HepG2 (cell line): Measurements from ENCODE around the gene CGNL1.

Experiments
- BHLHE40 ChIP-seq: IDR thresholded peaks from 2 replicates; pipeline ENCODE4 v1.6.1; 2011; ENCODE audit warnings: low read length, improper control_type of control experiment
- DPF2 ChIP-seq: sonication (generic); formaldehyde crosslinking; IDR thresholded peaks from 2 replicates; pipeline ENCODE4 v1.4.0; 2020; ENCODE audit warnings: mild to moderate bottlenecking, low read depth, missing genetic modification reagents, borderline replicate concordance
- EZH2 ChIP-seq: conservative IDR thresholded peaks from 2 replicates; pipeline ENCODE4 v1.6.1; 2012; ENCODE audit warnings: mild to moderate bottlenecking, low read depth, low read length, moderate library complexity
- RAD21 ChIP-seq: fragments of 450-650 bp; formaldehyde crosslinking; IDR thresholded peaks from 2 replicates; pipeline ENCODE4 v1.5.0; 2020; ENCODE audit warnings: mild to moderate bottlenecking
- RFX5 ChIP-seq: IDR thresholded peaks from 2 replicates; pipeline ENCODE4 v1.6.1; 2011; ENCODE audit warnings: low read depth, low read length, improper control_type of control experiment
- TAF1 ChIP-seq: sonication (generic); formaldehyde crosslinking; IDR thresholded peaks from 2 replicates; pipeline ENCODE4 v1.4.0; 2020; ENCODE audit warnings: missing genetic modification reagents
- TF ChIP-seq, protein P1 (sequence below): IDR thresholded peaks from 2 replicates; pipeline ENCODE4 v1.6.1; 2016; ENCODE audit warnings: low read depth, control low read depth

GRCh38 chr15:57457726-57458125 lies 81.4 kb downstream of the CGNL1 start:
- TF ChIP-seq BHLHE40, result no peak
- no peak for TF ChIP-seq TAF1 (CRISPR knock-in tag)
- TF ChIP-seq RAD21 (CRISPR knock-in tag), result no peak
- TF ChIP-seq RFX5, result no peak
- no peak for TF ChIP-seq EZH2
- no peak for TF ChIP-seq DPF2 (CRISPR knock-in tag)
- TF ChIP-seq, protein P1, sequence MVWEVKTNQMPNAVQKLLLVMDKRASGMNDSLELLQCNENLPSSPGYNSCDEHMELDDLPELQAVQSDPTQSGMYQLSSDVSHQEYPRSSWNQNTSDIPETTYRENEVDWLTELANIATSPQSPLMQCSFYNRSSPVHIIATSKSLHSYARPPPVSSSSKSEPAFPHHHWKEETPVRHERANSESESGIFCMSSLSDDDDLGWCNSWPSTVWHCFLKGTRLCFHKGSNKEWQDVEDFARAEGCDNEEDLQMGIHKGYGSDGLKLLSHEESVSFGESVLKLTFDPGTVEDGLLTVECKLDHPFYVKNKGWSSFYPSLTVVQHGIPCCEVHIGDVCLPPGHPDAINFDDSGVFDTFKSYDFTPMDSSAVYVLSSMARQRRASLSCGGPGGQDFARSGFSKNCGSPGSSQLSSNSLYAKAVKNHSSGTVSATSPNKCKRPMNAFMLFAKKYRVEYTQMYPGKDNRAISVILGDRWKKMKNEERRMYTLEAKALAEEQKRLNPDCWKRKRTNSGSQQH (CRISPR knock-in tag), result no peak
